ENCODE data around the gene ATP6AP1.
"Not testable (repeated sequence)": the region's sequence is repeated elsewhere in the genome, so short reads cannot be mapped to it uniquely, and the experiment has no call there.

GRCh38 chrX:154388094-154388493 is 40.4 kb upstream of the ATP6AP1 start:
- TF ChIP-seq CTCF (IDR thresholded peaks at IDR 0.05; ENCODE audit: insufficient read depth, low read depth, low read length); EZH2 (IDR thresholded peaks at IDR 0.05; ENCODE audit: insufficient read depth, low read length): not testable (repeated sequence)
